K562 (cell line): ENCODE results near the gene POLR1D. TPM values are rescaled to one million over a fixed set of nuclear protein-coding genes. Genes with fewer than 3 reads are reported as not detected.
A peak's percentile ranks its signal among the peaks of the same experiment; 100 is the strongest.

Experiments
- ATAC-seq: fragments of 200-7000 bp; cut with Tn5 transposase; 3 replicates; pipeline ENCODE4 v1.9.1; 2020; ENCODE audit warnings: moderate library complexity
- BruUV-seq: library from RNA; stranded (reverse); fragments of 400-500 nt; replicated peaks from 2 replicates; lab custom pipeline; 2021; lab: Mats Ljungman, UMichigan
- CTCF ChIA-PET: fragments of 300-600 bp; formaldehyde crosslinking; extraction: SDS; loops from one replicate; lab custom pipeline; 2021; ENCODE audit warnings: low intra/inter-chr PET ratio; lab: Yijun Ruan, JAX
- POLR2A ChIA-PET: fragments of 300-600, 350-650 bp; sonication (Branson Sonifier 250); formaldehyde crosslinking; extraction: SDS; loops from one replicate; lab custom pipeline; 2021; ENCODE audit warnings: antibody characterized with exemption, inconsistent platforms; lab: Yijun Ruan, JAX
- DNase-seq, 4 experiments: peaks; one replicate each; pipeline versions ENCODE4 v3.0.0 to v3.0.0-alpha.2; 2011 to 2018; ENCODE audit warnings: low spot score in 3 of 4, mixed read lengths in 3 of 4; ENCODE audit errors: extremely low read depth in 1 of 4
- FAIRE-seq: peaks from 2 replicates; lab custom pipeline; 2011; peaks lifted over from hg19 to GRCh38; lab: Jason Lieb, UNC
- H2AFZ ChIP-seq: 2 replicates; pipeline ENCODE4 v1.6.0; 2011; ENCODE audit warnings: low read depth, low read length, control low read depth, inconsistent platforms
- H3K27ac ChIP-seq: fragments of 200-600 bp; 3 replicates; pipeline ENCODE4 v1.8.0; 2011; ENCODE audit warnings: low read depth, mild to moderate bottlenecking, control low read depth, inconsistent platforms, low read length, moderate library complexity, mixed read lengths; ENCODE audit errors: extremely low read depth
- H3K27me3 ChIP-seq, 2 experiments: fragments of 300-600 bp in 1 of 2; 2 replicates in 1 of 2; 3 replicates in 1 of 2; pipeline versions ENCODE4 v1.6.0 to v1.8.0; 2011; ENCODE audit warnings: inconsistent platforms in 2 of 2, low read length in 2 of 2, mild to moderate bottlenecking in 1 of 2, mixed read lengths in 1 of 2, moderate library complexity in 1 of 2; ENCODE audit not compliant: control insufficient read depth in 2 of 2, insufficient read depth in 2 of 2
- H3K36me3 ChIP-seq: fragments of 300-600 bp; 3 replicates; pipeline ENCODE4 v1.8.0; 2011; ENCODE audit warnings: mild to moderate bottlenecking, low read length, inconsistent platforms; ENCODE audit not compliant: control insufficient read depth, insufficient read depth
- H3K4me1 ChIP-seq, 2 experiments: fragments of 200-600 bp in 1 of 2; replicated peaks in 1 of 2; 2 replicates in 1 of 2; 3 replicates in 1 of 2; pipeline versions ENCODE4 v1.5.1 to v1.8.0; 2011; ENCODE audit warnings: inconsistent platforms in 2 of 2, low read length in 2 of 2, mild to moderate bottlenecking in 1 of 2, mixed read lengths in 1 of 2, moderate library complexity in 1 of 2; ENCODE audit not compliant: control insufficient read depth in 2 of 2, insufficient read depth in 2 of 2
- H3K4me2 ChIP-seq: 2 replicates; pipeline ENCODE4 v1.6.1; 2011; ENCODE audit warnings: low read length, control low read depth, inconsistent platforms, mixed read lengths; ENCODE audit not compliant: insufficient read depth
- H3K4me3 ChIP-seq: fragments of 200-600 bp; sonication (generic), shearing (Covaris generic); 2 replicates; pipeline ENCODE4 v1.5.1; 2016; ENCODE audit warnings: control low read depth, inconsistent platforms
- H3K79me2 ChIP-seq: fragments of 200-600 bp; 3 replicates; pipeline ENCODE4 v1.8.0; 2011; ENCODE audit warnings: low read length, inconsistent platforms; ENCODE audit not compliant: control insufficient read depth, insufficient read depth
- H3K9ac ChIP-seq, 2 experiments: 2 replicates each; pipeline versions ENCODE4 v1.6.0 to v1.6.1; 2011; ENCODE audit warnings: low read depth in 2 of 2, low read length in 2 of 2, control low read depth in 1 of 2, inconsistent platforms in 1 of 2, mild to moderate bottlenecking in 1 of 2, mixed read lengths in 1 of 2; ENCODE audit not compliant: insufficient read depth in 1 of 2
- H3K9me1 ChIP-seq: one replicate; pipeline ENCODE4 v1.6.0; 2011; ENCODE audit warnings: inconsistent platforms, mild to moderate bottlenecking, low read length, moderate library complexity; ENCODE audit not compliant: control insufficient read depth, insufficient read depth
- H3K9me3 ChIP-seq: replicated peaks from 2 replicates; pipeline ENCODE4 v1.5.1; 2011; ENCODE audit warnings: low read depth, low read length, inconsistent platforms; ENCODE audit not compliant: control insufficient read depth, insufficient read depth
- H4K20me1 ChIP-seq: replicated peaks from 2 replicates; pipeline ENCODE4 v1.6.1; 2011; ENCODE audit warnings: low read length, inconsistent platforms, mixed read lengths; ENCODE audit not compliant: control insufficient read depth, insufficient read depth
- ELF4 ChIP-seq: fragments of 450-650 bp; formaldehyde crosslinking; IDR thresholded peaks from 2 replicates; pipeline ENCODE4 v1.4.0; 2022; ENCODE audit warnings: missing genetic modification characterization
- NR1H2 ChIP-seq: sonication (generic); formaldehyde crosslinking; IDR thresholded peaks from 2 replicates; pipeline ENCODE4 v1.4.0; 2020; ENCODE audit warnings: mild to moderate bottlenecking, missing genetic modification reagents
- PURB ChIP-seq: sonication (generic); formaldehyde crosslinking; IDR thresholded peaks from 2 replicates; pipeline ENCODE4 v1.9.0; 2021; ENCODE audit warnings: low read depth, mild to moderate bottlenecking, missing genetic modification reagents
- UBTF ChIP-seq, 2 experiments: IDR thresholded peaks; 2 replicates each; pipeline ENCODE4 v1.6.1; 2012; ENCODE audit warnings: improper control_type of control experiment in 2 of 2, low read depth in 2 of 2, low read length in 2 of 2, borderline replicate concordance in 1 of 2
- ZNF232 ChIP-seq: sonication (generic); formaldehyde crosslinking; IDR thresholded peaks from 2 replicates; pipeline ENCODE4 v1.8.0; 2022; ENCODE audit warnings: mild to moderate bottlenecking, missing genetic modification reagents
- ZNF280A ChIP-seq: fragments of 450-650 bp; IDR thresholded peaks from 2 replicates; pipeline ENCODE4 v1.6.1; 2018; ENCODE audit warnings: mild to moderate bottlenecking, low read depth; ENCODE audit not compliant: partially characterized antibody
- ZNF436 ChIP-seq: fragments of 250-450, 450-650 bp; sonication (Bioruptor Pico); formaldehyde crosslinking; IDR thresholded peaks from 2 replicates; pipeline ENCODE4 v1.7.0; 2020; ENCODE audit warnings: mild to moderate bottlenecking
- WGBS: fragments of 100-300 bp; shearing (Covaris generic); methylation state at CpG from one replicate; pipeline ENCODE4 v1.1.6; 2016; ENCODE audit warnings: low coverage, mixed read lengths; ENCODE audit not compliant: insufficient coverage; ENCODE audit errors: missing lambda C conversion rate; 5-methylcytosine and 5-hydroxymethylcytosine counted together
- in situ Hi-C: fragments of 300-500 bp; cut with MboI; formaldehyde crosslinking; loops from 4 replicates; pipeline ENCODE4 v1.15.0; 2018; ENCODE audit warnings: inconsistent platforms, mixed read lengths
- intact Hi-C: fragments of 100-400 bp; cut with micrococcal nuclease; formaldehyde crosslinking; loops from 2 replicates; pipeline ENCODE4 v1.14.2; 2022
- polyA plus RNA-seq, 8 experiments: library from polyadenylated mRNA; depleted of rRNA in 4 of 8; stranded (reverse) in 5 of 8; unstranded in 3 of 8; fragments of >200 nt; fragmentation: Nextera tagmentation in 2 of 8; fragmentation: Illumina TruSeq in 1 of 8; extraction: Ambion mirVana in 2 of 8; extraction: Trizol in 1 of 8; gene quantifications; 2 replicates each; pipeline versions ENCODE4 v1.2.1 to v1.2.3, GENCODE V29; 2011 to 2014; ENCODE audit warnings: inconsistent platforms in 1 of 8, missing spikeins in 1 of 8
- total RNA-seq, 7 experiments: library from RNA; depleted of rRNA in 6 of 7; stranded (reverse); fragments of >200 nt in 6 of 7; fragmentation: Illumina TruSeq in 2 of 7; extraction: Trizol in 2 of 7; gene quantifications; 2 replicates each; pipeline versions ENCODE4 v1.2.1 to v1.2.3, GENCODE V29; 2011 to 2021; ENCODE audit warnings: low replicate concordance in 1 of 7

POLR1D gene
- total and polyA plus RNA-seq, 9 of the 15 experiments (the other 6 are each of a cell fraction or from before 2014, with no cell fraction given) = 107 to 188 (median 145) TPM

GRCh38 chr13:27617881-27618321 lies 3.8 kb upstream of the POLR1D start (continued):
- no peak for TF ChIP-seq ZNF280A
- TF ChIP-seq PURB (CRISPR knock-in tag) = no peak
- TF ChIP-seq ZNF436 (CRISPR knock-in tag) = no peak
- TF ChIP-seq ZNF232 (CRISPR knock-in tag) = no peak

- Histone ChIP-seq H3K79me2 (peaks cover 48% of the 10 kb centered on the region), H4K20me1 (no peaks in the 10 kb centered on the region), H3K4me3 (peak overlapping the region; percentile 98), H3K27me3 (no peaks in the 10 kb centered on the region), H3K9me1 (no peaks in the 10 kb centered on the region), H3K4me2 (peak overlapping the region; percentile 80), H3K9ac (peak overlapping the region in 1 of 2 experiments; percentile 61; a peak in 1 of 4 replicates), H2AFZ (no peak overlapping the region), H3K36me3 (peaks cover 15% of the 10 kb centered on the region), H3K27ac (no peak overlapping the region), H3K9me3 (no peaks in the 10 kb centered on the region), H3K4me1 (peaks cover 14% of the 10 kb centered on the region in 2 experiments; a peak in 3 of 5 replicates)
- TF ChIP-seq ELF4 (CRISPR knock-in tag) = no peak
- no peak for TF ChIP-seq NR1H2 (CRISPR knock-in tag)
- 0 out of 4 replicates have a peak, but pooled peaks of 1 of the 2 experiments have one; percentile 1 for TF ChIP-seq UBTF (IDR thresholded peaks at IDR 0.05; ENCODE audit: borderline replicate concordance in 1 of 2, low read depth in 2 of 2, low read length in 2 of 2)
- FAIRE-seq (peak; percentile 6), ATAC-seq (no peak), DNase-seq (no peak)
- in situ Hi-C loops (no loop called here), intact Hi-C loops (no loop called here)
- BruUV-seq = TSS peak; percentile 56
- 34% methylated on average over 10 of the region's 10 CpGs for WGBS
- POLR2A ChIA-PET = no interaction called here
- CTCF ChIA-PET = no interaction called here
Observed at GRCh38 chr13:27619093-27619727, 2.5 kb upstream of the POLR1D start.
